Mesenchymal stem cell (in vitro differentiated cells and primary cell): ENCODE results near the gene NUB1.

Source experiments
- DNase-seq: peaks from one replicate; pipeline ENCODE4 v3.0.0-alpha.2; 2013
- H2AFZ ChIP-seq: one replicate; pipeline ENCODE4 v1.6.1; 2013; ENCODE audit warnings: low read depth, mild to moderate bottlenecking, control low read depth, inconsistent platforms, low read length, moderate library complexity
- H2AK5ac ChIP-seq: 2 replicates; pipeline ENCODE4 v1.6.1; 2013; ENCODE audit warnings: low read length, moderate library complexity, mild to moderate bottlenecking, inconsistent platforms; ENCODE audit not compliant: severe bottlenecking
- H2BK120ac ChIP-seq: one replicate; pipeline ENCODE4 v1.6.1; 2013; ENCODE audit warnings: low read depth, mild to moderate bottlenecking, inconsistent platforms, low read length, moderate library complexity
- H2BK12ac ChIP-seq, 2 experiments: one replicate each; pipeline ENCODE4 v1.6.1; 2013; ENCODE audit warnings: inconsistent platforms in 2 of 2, low read length in 2 of 2, mild to moderate bottlenecking in 2 of 2, moderate library complexity in 2 of 2, control low read depth in 1 of 2
- H2BK15ac ChIP-seq: one replicate; pipeline ENCODE4 v1.6.1; 2013; ENCODE audit warnings: mild to moderate bottlenecking, low read depth, inconsistent platforms; ENCODE audit not compliant: poor library complexity, severe bottlenecking
- H2BK5ac ChIP-seq: 2 replicates; pipeline ENCODE4 v1.6.1; 2013; ENCODE audit warnings: low read depth, mild to moderate bottlenecking, low read length, control low read depth, inconsistent platforms; ENCODE audit not compliant: poor library complexity, severe bottlenecking
- H3K14ac ChIP-seq, 2 experiments: one replicate each; pipeline ENCODE4 v1.6.1; 2013; ENCODE audit warnings: inconsistent platforms in 2 of 2, low read length in 2 of 2, control low read depth in 1 of 2, mild to moderate bottlenecking in 1 of 2, moderate library complexity in 1 of 2
- H3K18ac ChIP-seq, 2 experiments: one replicate each; pipeline ENCODE4 v1.6.1; 2013; ENCODE audit warnings: inconsistent platforms in 2 of 2, low read length in 2 of 2, control low read depth in 1 of 2, low read depth in 1 of 2, mild to moderate bottlenecking in 1 of 2
- H3K23ac ChIP-seq, 2 experiments: one replicate each; pipeline ENCODE4 v1.6.1; 2013; ENCODE audit warnings: inconsistent platforms in 2 of 2, low read length in 2 of 2, mild to moderate bottlenecking in 2 of 2, moderate library complexity in 2 of 2, control low read depth in 1 of 2
- H3K27ac ChIP-seq: 2 replicates; pipeline ENCODE4 v1.5.1; 2013; ENCODE audit warnings: mild to moderate bottlenecking, moderate library complexity, low read length, control low read depth, inconsistent platforms; ENCODE audit not compliant: poor library complexity, severe bottlenecking
- H3K27me3 ChIP-seq, 2 experiments: 2 replicates each; pipeline versions ENCODE4 v1.6.1 to v1.7.0; 2013; ENCODE audit warnings: low read length in 2 of 2, mild to moderate bottlenecking in 2 of 2, moderate library complexity in 2 of 2, control low read depth in 1 of 2, inconsistent platforms in 1 of 2; ENCODE audit not compliant: control insufficient read depth in 1 of 2, insufficient read depth in 1 of 2
- H3K36me3 ChIP-seq, 2 experiments: 2 replicates each; pipeline versions ENCODE4 v1.6.1 to v1.7.0; 2013; ENCODE audit warnings: low read length in 2 of 2, control low read depth in 1 of 2, inconsistent platforms in 1 of 2, low read depth in 1 of 2, mild to moderate bottlenecking in 1 of 2; ENCODE audit not compliant: insufficient read depth in 2 of 2, control insufficient read depth in 1 of 2
- H3K4ac ChIP-seq, 2 experiments: one replicate each; pipeline ENCODE4 v1.6.1; 2013; ENCODE audit warnings: inconsistent platforms in 2 of 2, low read length in 2 of 2, mild to moderate bottlenecking in 2 of 2, moderate library complexity in 2 of 2, control low read depth in 1 of 2, low read depth in 1 of 2
- H3K4me1 ChIP-seq: 2 replicates; pipeline ENCODE4 v1.6.1; 2013; ENCODE audit warnings: low read depth, low read length, control low read depth; ENCODE audit not compliant: control insufficient read depth, insufficient read depth
- H3K4me2 ChIP-seq: 2 replicates; pipeline ENCODE4 v1.6.1; 2013; ENCODE audit warnings: low read length, mild to moderate bottlenecking, inconsistent platforms; ENCODE audit not compliant: poor library complexity, severe bottlenecking
- H3K4me3 ChIP-seq, 2 experiments: 2 replicates each; pipeline versions ENCODE4 v1.5.1 to v1.7.0; 2013; ENCODE audit warnings: low read length in 2 of 2, mild to moderate bottlenecking in 2 of 2, control low read depth in 1 of 2, low read depth in 1 of 2; ENCODE audit not compliant: insufficient read depth in 1 of 2
- H3K79me1 ChIP-seq: replicated peaks from 2 replicates; pipeline ENCODE4 v1.6.1; 2013; ENCODE audit warnings: mild to moderate bottlenecking, control low read depth, low read length, inconsistent platforms; ENCODE audit not compliant: poor library complexity, severe bottlenecking
- H3K9ac ChIP-seq: 2 replicates; pipeline ENCODE4 v1.7.0; 2013; ENCODE audit warnings: mild to moderate bottlenecking, low read length, moderate library complexity
- H3K9me3 ChIP-seq: 2 replicates; pipeline ENCODE4 v1.7.0; 2013; ENCODE audit warnings: mild to moderate bottlenecking, low read length; ENCODE audit not compliant: control insufficient read depth
- H4K8ac ChIP-seq: one replicate; pipeline ENCODE4 v1.6.1; 2013; ENCODE audit warnings: inconsistent platforms, mild to moderate bottlenecking, low read length, moderate library complexity
- H4K91ac ChIP-seq: one replicate; pipeline ENCODE4 v1.6.1; 2013; ENCODE audit warnings: mild to moderate bottlenecking, low read length, inconsistent platforms
- WGBS: methylation state at CpG from one replicate; pipeline ENCODE4 v1.1.7; 2013; ENCODE audit warnings: mixed read lengths; 5-methylcytosine and 5-hydroxymethylcytosine counted together

NUB1 gene

DNA sequence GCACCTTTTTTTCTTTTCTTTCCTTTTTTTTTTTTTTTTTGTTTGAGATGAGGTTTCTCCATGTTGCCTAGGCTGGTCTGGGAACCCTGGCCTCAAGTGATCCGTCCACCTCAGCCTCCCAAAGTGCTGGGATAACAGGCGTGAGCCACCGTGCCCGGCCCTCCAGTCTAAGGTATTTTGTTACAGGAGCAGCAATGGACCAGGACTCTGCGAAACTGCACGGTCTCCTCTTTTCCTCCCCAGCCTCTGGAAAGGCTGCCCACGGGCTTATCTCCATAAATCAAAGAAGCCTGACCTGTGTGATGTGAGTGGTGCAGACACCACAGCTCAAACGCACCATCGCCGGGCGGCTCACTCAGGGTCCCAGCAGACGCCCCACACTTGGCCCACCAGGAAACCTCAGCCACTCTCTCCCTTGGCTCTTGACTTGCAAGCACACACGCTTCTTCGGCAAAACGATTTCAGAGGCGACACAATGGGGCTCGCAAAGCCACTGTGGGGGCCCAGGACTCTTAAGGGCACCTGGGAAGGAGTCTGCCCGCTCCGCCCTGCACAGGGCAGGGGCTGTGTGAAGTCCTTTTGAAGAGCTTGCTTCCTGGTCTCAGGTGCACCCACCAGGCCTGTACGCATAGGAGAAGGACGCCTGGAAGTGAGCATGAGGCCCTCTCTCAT lies 47.6 kb downstream of the NUB1 start:
- H3K79me1 ChIP-seq = no peaks in the 10 kb centered on the region
- H3K18ac ChIP-seq = no peak overlapping the region
- H2AK5ac ChIP-seq = no peak overlapping the region
- no peak overlapping the region for H4K8ac ChIP-seq
- no peak overlapping the region for H3K4ac ChIP-seq
- no peak overlapping the region for H3K27ac ChIP-seq
- H3K9me3 ChIP-seq = peaks cover 5% of the 10 kb centered on the region
- peaks cover 62 to 79% of the 10 kb centered on the region in 2 experiments for H3K27me3 ChIP-seq
- no peak for DNase-seq
- no peak overlapping the region for H3K14ac ChIP-seq
- no peak overlapping the region for H2BK15ac ChIP-seq
- no peak overlapping the region for H4K91ac ChIP-seq
- H2BK12ac ChIP-seq = no peak overlapping the region
- H2BK5ac ChIP-seq = no peak overlapping the region
- 87% methylated on average over 21 of the region's 21 CpGs for WGBS
- no peak overlapping the region for H3K23ac ChIP-seq
- H2AFZ ChIP-seq = no peak overlapping the region
- no peak overlapping the region for H3K9ac ChIP-seq
- no peak overlapping the region for H2BK120ac ChIP-seq
- H3K4me1 ChIP-seq = peaks cover 2% of the 10 kb centered on the region
- no peak overlapping the region for H3K4me3 ChIP-seq
- H3K36me3 ChIP-seq = no peaks in the 10 kb centered on the region
- no peak overlapping the region for H3K4me2 ChIP-seq

DNA sequence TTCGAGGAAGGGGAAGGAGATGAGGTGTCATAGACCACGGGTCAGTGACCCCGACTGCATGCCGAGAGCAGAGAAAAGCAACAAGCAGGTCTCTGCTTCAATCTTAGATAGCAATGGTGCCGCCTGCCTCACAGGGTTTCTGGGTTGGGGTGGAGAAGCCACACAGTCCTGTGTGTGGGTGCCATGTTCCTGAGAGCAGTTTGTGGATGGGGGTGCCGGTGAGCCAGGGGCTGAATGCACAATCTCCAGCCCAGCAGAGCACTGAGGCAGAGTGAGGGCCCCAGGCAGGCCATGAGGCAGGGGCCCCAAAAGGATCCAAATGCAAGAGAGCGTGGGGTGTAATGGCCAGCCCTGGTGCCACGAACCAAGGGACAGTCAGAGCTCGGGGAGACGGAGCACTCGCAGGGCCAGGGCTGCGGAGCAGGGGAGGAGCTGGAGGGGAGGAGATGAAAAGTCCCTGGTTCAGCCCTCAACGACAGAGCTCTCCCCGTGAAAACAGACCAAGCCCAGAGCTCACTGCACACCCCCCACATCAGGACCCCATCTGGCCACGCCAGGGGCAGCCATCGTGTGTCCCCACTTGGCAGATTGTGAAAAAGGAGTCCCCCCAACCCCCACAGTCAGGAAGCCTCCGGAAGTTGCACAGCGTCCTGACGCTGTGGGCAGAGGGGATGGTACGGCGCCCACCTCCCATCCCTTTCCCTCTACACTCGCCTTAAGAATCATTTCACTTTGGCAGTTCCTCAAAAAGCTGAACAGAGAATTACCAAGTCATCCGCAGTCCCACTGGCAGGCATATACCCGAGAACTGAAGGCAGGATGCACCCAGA lies 48.4 kb downstream of the NUB1 start:
- no peak overlapping the region for H2BK15ac ChIP-seq
- WGBS = 89% methylated on average over 24 of the region's 24 CpGs

DNA sequence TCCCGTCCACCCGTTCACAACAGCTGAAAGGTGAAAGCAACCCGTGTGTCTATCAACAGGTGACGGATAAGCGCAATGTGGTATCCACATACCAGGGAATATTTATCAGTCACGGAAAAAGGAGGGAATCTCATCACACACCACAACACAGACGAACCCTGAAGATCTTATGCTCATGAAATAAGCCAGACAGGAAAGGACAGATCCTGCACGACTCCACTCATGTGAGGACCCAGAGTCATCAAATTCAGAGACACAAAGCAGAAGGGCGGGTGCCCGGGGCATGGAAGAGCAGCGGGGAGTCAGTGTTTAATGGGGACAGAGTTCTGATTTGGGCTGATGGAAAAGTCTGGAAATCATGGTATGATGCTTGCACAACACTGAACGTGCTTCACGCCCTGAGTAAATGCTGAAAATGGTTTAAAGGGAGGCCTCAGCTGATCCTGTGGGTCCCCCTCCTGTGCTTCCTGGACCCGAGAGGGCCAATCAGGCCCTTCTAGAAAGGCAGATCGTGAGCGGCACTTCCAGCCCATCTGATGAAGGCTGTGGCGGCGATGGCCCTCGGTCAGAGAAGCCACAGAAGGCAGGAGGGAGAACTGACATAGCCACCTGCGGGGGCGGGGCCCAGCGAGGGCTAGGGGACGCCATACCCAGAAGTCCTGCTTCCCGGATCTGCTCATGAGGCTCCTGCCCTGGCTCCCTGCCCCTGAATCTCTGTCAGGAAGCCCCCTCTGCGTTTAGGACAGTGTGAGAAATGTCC lies 49.2 kb downstream of the NUB1 start:
- Histone ChIP-seq H3K9me3 (no peaks in the 10 kb centered on the region), H2AFZ (no peak overlapping the region), H2BK12ac (no peak overlapping the region), H3K14ac (no peak overlapping the region), H2BK120ac (no peak overlapping the region), H3K9ac (no peak overlapping the region), H2BK5ac (no peak overlapping the region), H3K27ac (no peak overlapping the region), H3K36me3 (no peaks in the 10 kb centered on the region), H3K4ac (no peak overlapping the region), H3K4me3 (no peak overlapping the region), H4K91ac (no peak overlapping the region), H4K8ac (no peak overlapping the region), H3K27me3 (peaks cover 53 to 71% of the 10 kb centered on the region in 2 experiments), H3K4me2 (no peak overlapping the region), H3K79me1 (no peaks in the 10 kb centered on the region), H2BK15ac (no peak overlapping the region), H3K18ac (no peak overlapping the region), H2AK5ac (no peak overlapping the region), H3K4me1 (peaks cover 2% of the 10 kb centered on the region), H3K23ac (no peak overlapping the region)
- 80% methylated on average over 25 of the region's 25 CpGs for WGBS
- no peak for DNase-seq

More for the DNA sequence above, 48.4 kb downstream of the NUB1 start:
- H3K27ac ChIP-seq = no peak overlapping the region
- H3K9ac ChIP-seq = no peak overlapping the region
- no peak overlapping the region for H2AK5ac ChIP-seq
- no peak overlapping the region for H3K4me2 ChIP-seq
- peaks cover 2% of the 10 kb centered on the region for H3K4me1 ChIP-seq
- no peak overlapping the region for H3K23ac ChIP-seq
- H3K36me3 ChIP-seq = no peaks in the 10 kb centered on the region
- no peak overlapping the region for H2AFZ ChIP-seq
- H4K8ac ChIP-seq = no peak overlapping the region
- no peak overlapping the region for H3K4ac ChIP-seq
- no peak overlapping the region for H3K14ac ChIP-seq
- H2BK12ac ChIP-seq = no peak overlapping the region
- no peak overlapping the region for H2BK120ac ChIP-seq
- no peak overlapping the region for H4K91ac ChIP-seq
- peaks cover 57 to 79% of the 10 kb centered on the region in 2 experiments for H3K27me3 ChIP-seq
- no peak for DNase-seq
- H3K4me3 ChIP-seq = no peak overlapping the region
- H2BK5ac ChIP-seq = no peak overlapping the region
- H3K18ac ChIP-seq = no peak overlapping the region
- H3K9me3 ChIP-seq = no peaks in the 10 kb centered on the region
- no peaks in the 10 kb centered on the region for H3K79me1 ChIP-seq

DNA sequence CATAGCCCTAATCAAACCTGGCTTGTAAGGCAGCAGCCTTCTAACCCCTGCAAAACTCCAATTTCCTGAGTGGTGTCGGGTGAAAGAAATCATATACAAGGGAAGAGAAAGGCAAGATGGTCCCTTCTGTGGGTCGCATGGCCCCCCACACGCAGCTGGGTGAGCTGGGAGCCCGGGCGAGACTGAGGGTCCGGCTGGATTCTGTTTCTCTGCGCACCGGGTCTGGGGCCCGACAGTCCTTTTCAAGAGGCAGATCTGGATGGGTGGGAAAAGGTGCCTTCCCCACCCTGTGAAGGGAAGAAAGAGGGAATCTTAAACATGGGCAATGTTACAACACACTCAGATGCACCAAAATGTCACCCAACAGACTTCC lies 49.7 kb downstream of the NUB1 start:
- no peaks in the 10 kb centered on the region for H3K79me1 ChIP-seq
- H3K9me3 ChIP-seq = no peaks in the 10 kb centered on the region
- no peak overlapping the region for H3K4me3 ChIP-seq
- peaks cover 2% of the 10 kb centered on the region for H3K4me1 ChIP-seq
- no peak overlapping the region for H4K8ac ChIP-seq
- H2BK120ac ChIP-seq = no peak overlapping the region
- H3K14ac ChIP-seq = no peak overlapping the region
- no peak overlapping the region for H2AFZ ChIP-seq
- no peak overlapping the region for H3K9ac ChIP-seq
- H3K36me3 ChIP-seq = no peaks in the 10 kb centered on the region
- no peak overlapping the region for H3K4me2 ChIP-seq
- 91% methylated on average over 6 of the region's 9 CpGs for WGBS
- no peak overlapping the region for H3K27ac ChIP-seq
- H3K18ac ChIP-seq = no peak overlapping the region
- no peak for DNase-seq
- H4K91ac ChIP-seq = no peak overlapping the region
- no peak overlapping the region for H2AK5ac ChIP-seq
- H3K4ac ChIP-seq = no peak overlapping the region
- no peak overlapping the region for H3K23ac ChIP-seq
- H3K27me3 ChIP-seq = peaks cover 49 to 68% of the 10 kb centered on the region in 2 experiments
- H2BK5ac ChIP-seq = no peak overlapping the region
- no peak overlapping the region for H2BK15ac ChIP-seq
- no peak overlapping the region for H2BK12ac ChIP-seq
